A673 (cell line): Measurements from ENCODE around the gene NAALADL2.

Experiments used
- CTCF ChIP-seq: fragments of 300-800, 200-600 bp; sonication (generic); conservative IDR thresholded peaks from 2 replicates; pipeline ENCODE4 v1.5.1; 2017; ENCODE audit warnings: low read depth, mild to moderate bottlenecking, antibody characterized with exemption, low read length, moderate library complexity, mixed read lengths
- EZH2 ChIP-seq: fragments of 200-600 bp; sonication (generic); IDR thresholded peaks from 2 replicates; pipeline ENCODE4 v1.6.1; 2017; ENCODE audit warnings: borderline replicate concordance, low read depth, mild to moderate bottlenecking, mixed read lengths, antibody characterized with exemption, low read length; ENCODE audit not compliant: poor library complexity, severe bottlenecking

GRCh38 chr3:175640958-175641357, 781.8 kb downstream of the NAALADL2 start:
- no peak for TF ChIP-seq CTCF
- no peak for TF ChIP-seq EZH2
